Tibial nerve (tissue), 4 donors: Measurements from ENCODE around the gene CCRL2.

Experiments
- CTCF ChIP-seq, 5 experiments: fragments of 200-600 bp in 3 of 5; fragments of 450-650 bp in 2 of 5; sonication (generic) in 3 of 5; IDR thresholded peaks; one replicate each; pipeline ENCODE4 v1.5.1; 2016 to 2019; ENCODE audit warnings: antibody characterized with exemption in 5 of 5, mild to moderate bottlenecking in 3 of 5, moderate library complexity in 2 of 5
- EP300 ChIP-seq, 2 donors: sonication (generic); formaldehyde crosslinking; IDR thresholded peaks; one replicate each; pipeline ENCODE4 v1.6.1; 2017; ENCODE audit warnings: antibody characterized with exemption in 2 of 2, mild to moderate bottlenecking in 1 of 2
- POLR2A ChIP-seq, 2 donors: fragments of 450-650 bp; IDR thresholded peaks; one replicate each; pipeline ENCODE4 v1.6.1; 2017; ENCODE audit warnings: antibody characterized with exemption in 2 of 2, mild to moderate bottlenecking in 2 of 2, moderate library complexity in 2 of 2

- TF ChIP-seq CTCF (IDR thresholded peaks at IDR 0.05), result no peak
- no peak for TF ChIP-seq POLR2A (IDR thresholded peaks at IDR 0.05)
- no peak for TF ChIP-seq EP300 (IDR thresholded peaks at IDR 0.05)
These were observed 40.3 kb downstream of the CCRL2 start for GRCh38 chr3:46447228-46447985.
